Measurements from ENCODE around the gene PRDX5. TPM values are rescaled to one million over a fixed set of nuclear protein-coding genes. Genes with fewer than 3 reads are reported as not detected.

PRDX5 gene
- total and polyA plus RNA-seq, 2 experiments from 2014 or later = 212 to 312 TPM

GRCh38 chr11:64362339-64362738 lies 44.4 kb downstream of the PRDX5 start (continued):
- no peak for TF ChIP-seq ZNF462 (CRISPR knock-in tag; IDR thresholded peaks at IDR 0.05)
- TF ChIP-seq EZH2phosphoT487 (IDR thresholded peaks at IDR 0.05; ENCODE audit: unreplicated experiment) = no peak
- TF ChIP-seq NANOG (IDR thresholded peaks at IDR 0.05; ENCODE audit: borderline replicate concordance) = no peak
- TF ChIP-seq CREB1 (CRISPR knock-in tag; IDR thresholded peaks at IDR 0.05; ENCODE audit: low read depth) = no peak
- no peak for TF ChIP-seq POLR2AphosphoS5 (IDR thresholded peaks at IDR 0.05; ENCODE audit: low read depth)
- no peak for TF ChIP-seq REST (IDR thresholded peaks at IDR 0.05; ENCODE audit: unreplicated experiment)
- TF ChIP-seq ZNF331 (CRISPR knock-in tag; IDR thresholded peaks at IDR 0.05; ENCODE audit: low read depth) = no peak
- no peak for TF ChIP-seq CTCF (conservative IDR thresholded peaks at IDR 0.05; ENCODE audit: low read depth in 2 of 2)
